ENCODE measurements around the gene SPRY2. TPM values are rescaled to one million over a fixed set of nuclear protein-coding genes. Genes with fewer than 3 reads are reported as not detected.

Gene SPRY2
- total and polyA plus RNA-seq, 2 experiments from 2014 or later = 48.2 to 69.4 TPM

DNA sequence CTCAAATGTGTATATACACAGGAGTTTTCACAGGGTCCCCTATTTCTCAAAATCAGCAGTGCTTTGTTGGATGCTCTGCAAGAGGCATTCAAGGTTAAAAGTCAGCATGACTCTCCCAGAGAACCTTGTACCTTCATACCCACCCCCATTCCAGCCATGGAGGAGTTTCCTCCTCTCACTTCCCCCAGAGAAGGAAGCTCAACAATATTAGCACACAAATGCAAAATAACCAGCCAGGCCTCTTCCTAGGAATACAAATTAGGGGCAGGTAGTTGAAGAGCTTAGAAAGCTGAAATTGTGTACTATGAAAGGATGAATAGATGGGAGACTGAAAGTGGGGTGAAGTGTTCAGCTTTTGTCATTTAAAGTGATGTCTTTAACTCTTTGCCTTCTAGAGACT, 43.8 kb downstream of the SPRY2 start:
- Histone ChIP-seq H3K9me2 (replicated peaks; ENCODE audit: insufficient read depth) (no peaks in the 10 kb centered on the region), H3K27me3 (no peaks in the 10 kb centered on the region), H3K4me2 (no peak overlapping the region), H3K9me3 (ENCODE audit: low read depth) (no peaks in the 10 kb centered on the region), H3K27ac (no peak overlapping the region), H3K4me1 (ENCODE audit: insufficient read depth) (no peaks in the 10 kb centered on the region), H4K20me1 (ENCODE audit: insufficient read depth, poor library complexity, severe bottlenecking) (no peaks in the 10 kb centered on the region), H2AFZ (no peak overlapping the region), H3K4me3 (no peak overlapping the region), H3K79me2 (no peaks in the 10 kb centered on the region), H3K36me3 (replicated peaks; ENCODE audit: insufficient read depth, low read depth) (no peaks in the 10 kb centered on the region)
- TF ChIP-seq EZH2phosphoT487 (IDR thresholded peaks at IDR 0.05; ENCODE audit: low read depth, severe bottlenecking, unreplicated experiment) (no peak), EZH2 (IDR thresholded peaks at IDR 0.05; ENCODE audit: borderline replicate concordance) (no peak)
- TF ChIP-seq, protein P1, sequence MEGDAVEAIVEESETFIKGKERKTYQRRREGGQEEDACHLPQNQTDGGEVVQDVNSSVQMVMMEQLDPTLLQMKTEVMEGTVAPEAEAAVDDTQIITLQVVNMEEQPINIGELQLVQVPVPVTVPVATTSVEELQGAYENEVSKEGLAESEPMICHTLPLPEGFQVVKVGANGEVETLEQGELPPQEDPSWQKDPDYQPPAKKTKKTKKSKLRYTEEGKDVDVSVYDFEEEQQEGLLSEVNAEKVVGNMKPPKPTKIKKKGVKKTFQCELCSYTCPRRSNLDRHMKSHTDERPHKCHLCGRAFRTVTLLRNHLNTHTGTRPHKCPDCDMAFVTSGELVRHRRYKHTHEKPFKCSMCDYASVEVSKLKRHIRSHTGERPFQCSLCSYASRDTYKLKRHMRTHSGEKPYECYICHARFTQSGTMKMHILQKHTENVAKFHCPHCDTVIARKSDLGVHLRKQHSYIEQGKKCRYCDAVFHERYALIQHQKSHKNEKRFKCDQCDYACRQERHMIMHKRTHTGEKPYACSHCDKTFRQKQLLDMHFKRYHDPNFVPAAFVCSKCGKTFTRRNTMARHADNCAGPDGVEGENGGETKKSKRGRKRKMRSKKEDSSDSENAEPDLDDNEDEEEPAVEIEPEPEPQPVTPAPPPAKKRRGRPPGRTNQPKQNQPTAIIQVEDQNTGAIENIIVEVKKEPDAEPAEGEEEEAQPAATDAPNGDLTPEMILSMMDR (IDR thresholded peaks at IDR 0.05; ENCODE audit: poor library complexity) = no peak
- DNase-seq (ENCODE audit: low spot score) = peak; percentile 8

DNA sequence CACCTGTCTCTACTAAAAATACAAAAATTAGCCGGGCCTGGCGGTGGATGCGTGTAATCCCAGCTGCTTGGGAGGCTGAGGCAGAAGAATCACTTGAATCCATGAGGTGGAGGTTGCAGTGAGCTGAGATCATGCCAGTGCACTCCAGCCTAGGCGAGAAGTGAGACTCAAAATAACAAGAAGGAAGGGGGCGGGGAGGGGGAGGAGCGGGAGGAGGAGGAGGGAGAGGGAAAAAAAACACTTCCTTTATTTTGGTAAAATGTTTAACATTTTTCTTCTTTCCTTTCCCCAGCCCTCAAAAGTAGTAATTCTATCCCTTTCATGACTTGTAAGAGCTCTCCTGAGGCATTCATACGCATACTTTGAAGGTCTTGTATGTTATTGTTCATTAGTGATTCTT, 44.3 kb downstream of the SPRY2 start:
- H3K4me1 ChIP-seq (ENCODE audit: insufficient read depth) = no peaks in the 10 kb centered on the region
- H3K36me3 ChIP-seq (replicated peaks; ENCODE audit: insufficient read depth, low read depth) = no peaks in the 10 kb centered on the region
- TF ChIP-seq EZH2 (IDR thresholded peaks at IDR 0.05; ENCODE audit: borderline replicate concordance) (no peak), EZH2phosphoT487 (IDR thresholded peaks at IDR 0.05; ENCODE audit: low read depth, severe bottlenecking, unreplicated experiment) (no peak)
- DNase-seq (ENCODE audit: low spot score) = no peak
- no peak overlapping the region for H3K27ac ChIP-seq
- no peak overlapping the region for H2AFZ ChIP-seq
- no peaks in the 10 kb centered on the region for H3K79me2 ChIP-seq
- no peak overlapping the region for H3K4me3 ChIP-seq
- H3K27me3 ChIP-seq = no peaks in the 10 kb centered on the region
- no peaks in the 10 kb centered on the region for H4K20me1 ChIP-seq (ENCODE audit: insufficient read depth, poor library complexity, severe bottlenecking)
- H3K9me3 ChIP-seq (ENCODE audit: low read depth) = no peaks in the 10 kb centered on the region
- 76% methylated on average over 5 of the region's 7 CpGs for WGBS (ENCODE audit: low lambda C conversion rate, missing lambda C conversion rate)
- no peaks in the 10 kb centered on the region for H3K9me2 ChIP-seq (replicated peaks; ENCODE audit: insufficient read depth)
- H3K4me2 ChIP-seq = no peak overlapping the region

DNA sequence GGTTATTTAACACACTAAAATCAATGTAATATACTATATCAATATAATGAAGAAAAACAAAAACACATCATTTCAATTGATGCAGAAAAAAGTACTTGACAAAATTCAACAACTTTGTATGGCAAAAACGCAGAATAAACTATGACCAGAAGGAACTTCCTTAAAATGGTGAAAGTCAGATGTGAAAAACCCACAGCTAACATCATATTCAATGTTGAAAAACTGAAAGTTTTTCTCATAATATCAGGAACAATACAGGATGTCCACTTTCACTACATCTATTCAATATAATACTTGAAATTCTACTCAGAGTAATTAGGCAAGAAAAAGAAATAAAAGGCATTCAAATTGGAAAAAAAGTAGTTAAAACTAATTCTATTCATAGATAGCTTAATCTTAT, 50.3 kb downstream of the SPRY2 start:
- H3K27ac ChIP-seq = no peak overlapping the region
- no peak overlapping the region for H3K4me3 ChIP-seq
- H3K79me2 ChIP-seq = no peaks in the 10 kb centered on the region
- no peaks in the 10 kb centered on the region for H3K9me3 ChIP-seq (ENCODE audit: low read depth)
- no peaks in the 10 kb centered on the region for H3K27me3 ChIP-seq
- TF ChIP-seq EZH2 (IDR thresholded peaks at IDR 0.05; ENCODE audit: borderline replicate concordance) = no peak
- TF ChIP-seq, protein P1 (IDR thresholded peaks at IDR 0.05; ENCODE audit: poor library complexity) = no peak
- TF ChIP-seq EZH2phosphoT487 (IDR thresholded peaks at IDR 0.05; ENCODE audit: low read depth, severe bottlenecking, unreplicated experiment) = no peak
- no peaks in the 10 kb centered on the region for H3K4me1 ChIP-seq (ENCODE audit: insufficient read depth)
- WGBS (ENCODE audit: low lambda C conversion rate, missing lambda C conversion rate) = 96% methylated on average over 1 of the region's 1 CpG
- no peaks in the 10 kb centered on the region for H3K36me3 ChIP-seq (replicated peaks; ENCODE audit: insufficient read depth, low read depth)
- H2AFZ ChIP-seq = no peak overlapping the region
- no peaks in the 10 kb centered on the region for H3K9me2 ChIP-seq (replicated peaks; ENCODE audit: insufficient read depth)
- no peak for DNase-seq (ENCODE audit: low spot score)
- H4K20me1 ChIP-seq (ENCODE audit: insufficient read depth, poor library complexity, severe bottlenecking) = no peaks in the 10 kb centered on the region
- H3K4me2 ChIP-seq = no peak overlapping the region

Small RNA genes within 50 kb of the gene (small RNA-seq; reads per million reads assigned to genes)
- not detected for gene RNU6-61P
